ENCODE measurements around the gene VEGFA.

DNA sequence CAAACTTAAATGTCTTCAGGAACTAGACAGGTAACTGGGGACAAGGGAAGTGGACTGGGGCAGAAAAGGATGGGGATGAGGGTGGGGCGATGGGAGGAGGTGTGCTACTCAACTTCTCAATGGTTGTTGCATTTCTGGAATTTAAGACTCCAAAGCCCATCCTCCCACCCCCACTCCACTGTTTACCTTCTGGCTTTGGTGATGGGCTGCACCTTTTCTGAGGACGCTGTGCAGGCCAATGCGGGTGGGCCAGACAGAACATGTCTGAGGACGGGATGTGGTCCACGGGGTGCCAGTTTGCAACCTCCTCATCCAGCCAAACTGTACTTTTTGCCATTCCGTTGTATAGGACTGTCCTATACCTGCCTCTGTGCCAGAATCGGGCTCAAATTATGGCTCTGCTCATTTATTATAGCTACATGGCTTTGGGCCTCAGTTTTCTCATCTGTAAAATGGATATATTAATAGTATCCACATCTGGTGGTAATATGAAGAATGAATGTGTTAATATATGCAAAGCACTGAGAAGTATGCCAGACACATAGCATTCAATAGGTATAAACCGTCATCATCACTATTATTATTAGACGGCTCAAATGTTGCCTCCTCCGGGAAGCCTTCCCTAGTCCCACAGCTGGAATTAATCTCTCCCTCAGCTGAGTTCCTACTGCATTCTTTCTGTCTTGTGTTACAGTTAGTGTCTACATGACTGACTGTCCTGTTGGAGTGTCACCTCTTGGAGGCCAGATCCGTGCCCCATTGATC lies 31.0 kb upstream of the VEGFA start:
- TF ChIP-seq, protein P1, sequence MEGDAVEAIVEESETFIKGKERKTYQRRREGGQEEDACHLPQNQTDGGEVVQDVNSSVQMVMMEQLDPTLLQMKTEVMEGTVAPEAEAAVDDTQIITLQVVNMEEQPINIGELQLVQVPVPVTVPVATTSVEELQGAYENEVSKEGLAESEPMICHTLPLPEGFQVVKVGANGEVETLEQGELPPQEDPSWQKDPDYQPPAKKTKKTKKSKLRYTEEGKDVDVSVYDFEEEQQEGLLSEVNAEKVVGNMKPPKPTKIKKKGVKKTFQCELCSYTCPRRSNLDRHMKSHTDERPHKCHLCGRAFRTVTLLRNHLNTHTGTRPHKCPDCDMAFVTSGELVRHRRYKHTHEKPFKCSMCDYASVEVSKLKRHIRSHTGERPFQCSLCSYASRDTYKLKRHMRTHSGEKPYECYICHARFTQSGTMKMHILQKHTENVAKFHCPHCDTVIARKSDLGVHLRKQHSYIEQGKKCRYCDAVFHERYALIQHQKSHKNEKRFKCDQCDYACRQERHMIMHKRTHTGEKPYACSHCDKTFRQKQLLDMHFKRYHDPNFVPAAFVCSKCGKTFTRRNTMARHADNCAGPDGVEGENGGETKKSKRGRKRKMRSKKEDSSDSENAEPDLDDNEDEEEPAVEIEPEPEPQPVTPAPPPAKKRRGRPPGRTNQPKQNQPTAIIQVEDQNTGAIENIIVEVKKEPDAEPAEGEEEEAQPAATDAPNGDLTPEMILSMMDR (IDR thresholded peaks at IDR 0.05), result no peak
- TF ChIP-seq POLR2A (IDR thresholded peaks at IDR 0.05), result no peak
- TF ChIP-seq POLR2AphosphoS5 (IDR thresholded peaks at IDR 0.05), result peak; percentile 48
